ENCODE results near the gene ARHGAP22.
A peak's percentile ranks its signal among the peaks of the same experiment; 100 is the strongest.

ARHGAP22 gene

GRCh38 chr10:48632166-48632565 is 27.3 kb upstream of the ARHGAP22 start:
- no peak for DNase-seq

DNA sequence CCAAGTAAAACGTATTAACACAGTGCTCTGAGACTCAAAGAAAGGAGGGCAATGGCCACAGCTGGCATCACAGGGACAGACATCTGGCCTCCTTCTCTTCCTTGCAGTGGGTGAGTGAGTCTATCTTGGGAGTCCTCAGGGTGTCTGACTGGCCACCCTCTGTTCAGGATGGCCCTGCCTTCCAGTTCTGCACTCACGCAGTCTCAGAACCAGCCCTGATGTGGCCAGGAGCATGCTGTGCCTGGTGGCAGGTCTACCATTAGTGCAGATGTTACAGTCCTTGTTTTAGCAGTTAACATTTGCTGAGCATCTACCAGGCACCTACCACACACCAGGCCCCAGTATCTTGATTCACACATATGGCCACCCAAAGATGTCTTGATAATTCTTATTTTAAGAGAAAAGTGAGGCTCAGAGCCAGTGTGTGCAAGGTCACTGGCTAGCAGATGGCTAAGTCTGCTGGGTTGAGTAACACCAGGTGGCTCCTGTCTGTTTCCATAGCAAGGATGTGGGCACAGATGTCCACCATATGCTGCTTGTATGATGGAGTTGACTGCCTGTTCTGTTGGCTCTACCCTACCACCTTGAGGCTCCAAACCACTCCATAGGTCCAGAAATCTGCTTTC is 23.2 kb upstream of the ARHGAP22 start:
- no peak for DNase-seq

DNA sequence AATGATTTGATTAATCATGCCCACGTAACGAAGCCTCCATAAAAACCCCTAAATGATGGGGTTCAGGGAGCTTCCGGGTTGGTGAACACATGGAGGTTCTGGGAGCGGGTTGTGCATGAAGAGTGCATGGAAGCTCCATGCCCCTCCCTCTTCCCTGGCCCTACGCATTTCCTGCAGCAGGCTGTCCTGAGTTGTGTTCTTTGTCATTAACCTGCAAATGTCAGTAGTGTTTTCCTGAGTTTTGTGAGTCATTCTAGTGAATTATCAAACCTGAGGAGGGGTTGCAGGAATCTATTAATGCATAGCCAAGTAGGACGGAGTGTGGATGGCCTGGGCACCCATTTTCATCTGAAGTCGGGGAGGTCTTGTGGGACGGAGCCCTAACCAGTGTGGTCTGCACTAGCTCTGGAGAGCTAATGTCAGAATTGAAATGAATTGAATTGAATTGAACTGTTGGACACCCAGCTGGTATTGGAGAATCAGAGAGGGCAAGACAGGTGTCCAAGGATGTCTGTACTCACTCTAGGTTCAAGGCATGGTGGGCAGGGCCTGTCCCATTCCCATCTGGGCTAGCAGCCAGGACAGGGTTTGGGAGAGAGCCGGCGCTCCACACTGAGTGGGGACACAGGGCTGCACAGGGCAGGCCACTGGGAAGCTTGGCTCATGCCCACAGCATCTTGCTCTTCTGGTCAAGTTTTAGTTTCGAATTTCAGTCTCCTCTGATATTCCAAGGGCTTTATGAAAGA is 22.3 kb upstream of the ARHGAP22 start:
- no peak for DNase-seq

GRCh38 chr10:48626447-48626846 is 21.6 kb upstream of the ARHGAP22 start:
- DNase-seq = no peak

DNA sequence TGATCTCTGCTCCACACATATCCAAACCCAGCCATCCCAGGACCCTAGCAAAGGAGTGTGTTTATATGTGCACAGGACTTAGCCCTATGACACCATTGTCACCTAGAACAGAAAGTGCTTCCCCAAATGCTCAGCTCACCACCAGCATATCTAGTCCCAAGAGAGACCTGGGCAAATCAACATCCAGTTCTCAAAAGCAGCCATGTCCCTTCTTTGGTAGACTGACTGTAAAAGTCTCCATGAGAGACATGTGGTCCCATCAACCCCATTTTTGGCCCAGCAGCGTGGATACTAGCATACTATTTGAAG is 20.9 kb upstream of the ARHGAP22 start:
- no peak for DNase-seq

DNA sequence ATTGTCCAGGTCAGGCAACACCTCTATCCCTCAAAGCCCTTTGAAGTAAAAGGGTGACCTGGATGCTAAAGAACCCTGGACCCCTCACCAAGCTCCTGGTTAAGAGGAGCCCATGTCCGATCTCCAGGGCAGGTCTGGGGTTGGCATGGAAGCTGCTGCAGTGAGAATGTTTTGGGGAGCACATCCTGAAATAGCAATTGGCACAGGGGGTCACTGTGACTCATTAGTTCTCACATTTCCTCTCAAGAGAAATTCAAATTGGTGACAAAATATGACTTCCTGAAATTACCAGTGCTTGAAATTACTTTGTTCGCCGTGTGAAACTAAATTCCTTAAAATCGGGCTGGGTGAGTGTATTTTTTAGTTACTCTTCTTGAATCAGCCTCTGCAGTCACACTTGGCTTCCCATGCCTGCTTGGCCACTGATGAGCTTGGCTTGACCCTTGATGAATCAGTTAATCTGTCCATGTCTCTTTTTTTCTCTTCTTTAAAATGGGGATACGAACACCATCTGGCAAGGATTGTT is 18.8 kb upstream of the ARHGAP22 start:
- no peak for DNase-seq

GRCh38 chr10:48623009-48623408 is 18.1 kb upstream of the ARHGAP22 start:
- DNase-seq = no peak

GRCh38 chr10:48620719-48621118 is 15.8 kb upstream of the ARHGAP22 start:
- no peak for DNase-seq

- DNase-seq = no peak
Measured at GRCh38 chr10:48616436-48616835, 11.6 kb upstream of the ARHGAP22 start.

- DNase-seq = no peak
Measured at GRCh38 chr10:48614481-48615390, 9.9 kb upstream of the ARHGAP22 start.

DNA sequence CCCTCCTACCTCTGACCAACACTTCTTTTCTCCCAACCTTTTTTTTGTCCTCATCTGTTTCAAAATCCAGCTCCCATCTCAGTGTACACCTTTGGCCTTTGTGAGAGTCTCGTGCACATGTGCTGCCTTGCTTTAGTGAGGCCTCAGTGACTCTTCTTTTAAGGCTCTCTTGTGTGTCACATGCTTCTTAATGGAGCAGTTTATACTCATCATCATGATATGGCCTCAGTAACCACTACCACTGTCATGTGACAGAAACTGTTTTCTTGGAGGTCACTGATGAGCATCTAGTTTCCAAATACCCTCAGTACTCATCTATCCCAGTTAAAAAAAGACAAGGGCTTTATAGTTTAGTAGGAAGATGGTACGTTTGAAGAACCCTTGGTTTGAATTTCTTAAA is 8.1 kb upstream of the ARHGAP22 start:
- DNase-seq = no peak

DNA sequence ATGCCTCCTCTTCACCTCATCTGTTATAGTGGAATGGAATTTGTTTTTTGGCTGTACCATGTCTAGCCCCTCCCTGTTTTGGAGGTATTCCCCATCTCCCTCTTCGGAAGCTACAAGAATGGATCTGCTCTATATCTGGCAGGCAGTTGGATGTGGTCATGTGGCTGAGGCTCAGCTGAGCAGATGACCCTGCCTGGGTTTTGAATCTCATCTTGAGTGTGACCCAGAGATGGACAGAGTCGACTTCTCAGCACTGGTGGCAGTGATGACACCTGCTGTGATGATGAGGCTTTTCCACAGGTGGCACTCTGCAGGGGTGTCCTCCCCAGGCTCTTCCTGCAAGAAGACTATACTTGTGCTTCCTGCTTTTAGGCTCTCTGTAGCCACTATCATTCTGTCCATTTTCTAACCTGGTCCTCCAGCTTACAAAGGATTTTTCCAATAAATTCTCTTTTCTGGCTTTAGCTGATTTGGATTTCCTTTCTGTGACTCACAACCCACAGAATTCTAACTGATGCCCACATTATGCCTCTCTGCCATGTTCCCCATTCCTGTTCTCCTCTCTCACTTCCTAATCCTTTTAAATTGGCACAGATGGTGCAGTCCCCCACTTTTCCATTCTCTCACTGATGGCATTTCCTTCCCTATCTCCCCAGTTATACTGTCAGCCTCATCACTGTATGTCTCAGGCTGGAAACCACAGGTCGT is 7.5 kb upstream of the ARHGAP22 start:
- DNase-seq = no peak

DNA sequence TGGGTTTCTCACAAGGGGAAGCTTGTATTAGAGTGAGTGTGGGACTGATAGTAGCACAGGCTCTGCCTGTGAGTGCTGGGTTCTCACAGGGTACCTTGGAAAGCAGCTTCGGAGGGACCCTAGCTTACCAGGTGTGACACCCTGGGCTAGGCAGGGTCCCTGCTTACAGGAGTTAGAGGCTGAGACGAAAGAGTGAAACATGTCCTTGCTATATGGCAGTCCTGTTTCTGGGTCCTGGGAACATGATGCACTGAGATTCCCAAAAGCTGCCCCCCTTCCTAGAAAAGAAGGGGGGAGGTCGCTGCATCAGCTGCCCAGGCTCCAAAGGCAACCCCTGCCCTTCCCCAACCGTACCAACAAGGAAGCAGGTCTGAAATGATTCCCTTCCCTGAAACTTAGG is 6.3 kb upstream of the ARHGAP22 start:
- no peak for DNase-seq

DNA sequence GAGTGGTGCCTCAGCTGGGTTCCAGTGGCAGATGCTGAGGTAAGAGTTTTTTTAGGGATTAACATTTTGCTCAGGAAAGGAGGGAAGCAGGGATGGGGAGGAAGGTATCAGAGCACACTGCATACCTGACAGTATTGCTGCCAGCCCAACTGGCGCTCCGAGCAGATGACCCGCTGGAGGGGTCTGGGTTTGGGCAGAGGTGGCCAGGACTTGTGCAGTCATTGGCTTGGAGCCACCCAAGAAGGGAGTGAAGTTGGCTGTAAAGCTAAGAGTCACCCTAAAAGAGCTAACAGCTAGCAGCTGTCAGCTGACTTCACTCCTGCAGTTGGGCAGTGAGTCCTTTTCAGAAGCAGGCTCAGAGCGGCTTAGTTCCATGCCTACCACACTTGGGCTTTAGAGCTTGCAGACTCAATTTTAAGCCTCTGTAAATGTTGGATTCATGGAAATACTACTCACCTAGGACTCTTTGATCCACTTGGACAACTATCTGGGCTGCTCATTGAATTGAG is 5.8 kb upstream of the ARHGAP22 start:
- DNase-seq = no peak

- no peak for DNase-seq
Measured at GRCh38 chr10:48609899-48610584, 5.2 kb upstream of the ARHGAP22 start.

- no peak for DNase-seq
Measured at GRCh38 chr10:48609441-48609840, 4.6 kb upstream of the ARHGAP22 start.

- DNase-seq = no peak
Measured at GRCh38 chr10:48608976-48609375, 4.1 kb upstream of the ARHGAP22 start.

DNA sequence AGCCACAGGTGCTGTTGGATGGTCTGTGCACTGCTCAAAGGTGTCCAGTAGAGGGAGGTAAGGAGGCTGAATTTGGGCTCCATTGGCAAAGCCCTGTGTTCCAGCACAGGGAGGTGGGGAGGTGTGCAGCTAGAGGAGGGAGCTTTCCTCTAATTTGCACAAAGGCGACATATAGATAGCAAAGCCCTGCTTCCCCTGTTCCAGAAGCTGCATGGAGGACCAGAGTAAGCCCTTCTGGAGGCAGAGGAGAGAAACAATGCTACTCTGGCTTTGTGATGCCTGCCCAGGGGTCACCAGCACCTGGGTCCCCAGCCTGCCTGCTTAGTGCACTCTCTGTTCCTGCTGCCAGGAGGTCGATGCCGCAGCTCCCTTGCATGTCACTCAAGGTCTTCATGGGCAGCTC is 3.4 kb upstream of the ARHGAP22 start:
- peak; percentile 65 for DNase-seq

DNA sequence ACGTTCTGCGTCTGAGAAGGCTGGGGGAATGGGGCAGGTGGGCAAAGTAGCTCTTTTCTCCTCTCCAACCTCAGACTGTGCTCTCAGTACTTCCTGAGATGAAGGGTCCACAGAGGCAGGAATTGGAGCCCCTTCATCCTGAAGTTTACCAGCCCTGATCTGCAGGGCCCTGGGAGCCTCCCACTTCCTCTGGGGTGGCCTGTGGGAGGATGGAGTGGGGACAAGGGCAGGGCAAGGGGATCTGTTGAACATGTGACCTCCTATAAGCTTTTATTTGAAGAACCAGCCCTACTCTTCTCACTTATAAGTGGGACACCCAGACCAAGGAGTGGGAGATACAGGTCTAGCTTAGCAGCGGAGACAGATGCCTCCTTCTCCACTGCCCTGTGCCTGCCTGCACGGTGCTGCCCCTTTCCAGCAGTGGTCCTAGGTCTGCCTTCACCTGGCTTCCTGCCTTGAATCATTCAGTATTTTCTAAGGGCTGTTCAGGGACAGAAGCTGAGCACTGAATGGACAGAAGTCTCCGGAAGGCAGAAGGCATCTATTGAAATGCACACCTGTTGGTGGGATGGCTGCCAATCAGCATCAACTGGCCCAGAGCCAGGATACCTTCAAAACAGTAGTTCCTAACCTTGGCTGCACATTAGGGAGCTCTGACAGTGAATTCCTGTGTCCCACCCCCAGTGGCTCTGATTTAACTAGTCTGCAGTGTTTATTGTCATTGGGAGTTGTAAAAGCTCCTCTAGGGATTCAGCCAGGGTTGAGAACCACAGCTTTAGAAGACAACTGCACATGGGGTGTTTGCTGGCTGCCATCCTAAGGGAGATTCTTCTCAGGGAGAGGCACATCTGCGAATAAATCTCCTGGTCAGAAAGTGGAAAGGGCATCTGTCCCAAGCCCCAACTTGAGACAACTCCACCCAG is 2.7 kb upstream of the ARHGAP22 start:
- no peak for DNase-seq

GRCh38 chr10:48606530-48607355 is 1.9 kb upstream of the ARHGAP22 start:
- no peak for DNase-seq
